ENCODE measurements around the gene SPAG9. TPM values are rescaled to one million over a fixed set of nuclear protein-coding genes. Genes with fewer than 3 reads are reported as not detected.

Gene SPAG9
- total and polyA plus RNA-seq, 2 experiments from 2014 or later, result 13.7 to 45.0 TPM

DNA sequence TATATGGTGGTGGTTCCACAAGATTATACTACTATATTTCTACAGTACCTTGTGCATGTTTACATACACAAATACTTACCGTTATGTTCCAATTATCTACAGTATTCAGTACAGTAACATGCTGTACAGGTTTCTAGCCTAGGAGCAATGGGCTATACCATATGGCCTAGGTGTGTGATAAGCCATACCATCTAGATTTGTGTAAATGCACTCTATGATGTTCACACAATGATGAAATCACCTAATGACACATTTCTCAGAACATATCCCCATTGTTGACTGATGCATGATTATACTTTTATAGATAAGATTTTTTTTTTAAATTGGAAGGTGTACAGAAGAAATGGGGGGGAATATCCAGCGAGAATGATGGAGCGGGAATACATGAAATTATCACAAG lies 131.5 kb downstream of the SPAG9 start:
- Mint-ChIP-seq H3K4me1 (no peaks in the 10 kb centered on the region), H3K4me3 (no peak overlapping the region), H3K27ac (no peak overlapping the region), H3K9me3 (no peaks in the 10 kb centered on the region), H3K27me3 (ENCODE audit: insufficient read depth, low read depth, poor library complexity) (peaks cover 6% of the 10 kb centered on the region), H3K36me3 (ENCODE audit: low read depth) (peaks cover 47% of the 10 kb centered on the region)
- DNase-seq (ENCODE audit: low spot score), result no peak
- no peaks in the 10 kb centered on the region for H3F3A ChIP-seq (replicated peaks; ENCODE audit: low read depth)
- no peak overlapping the region for H3K4me3 ChIP-seq
- no peaks in the 10 kb centered on the region for H3K4me1 ChIP-seq (ENCODE audit: insufficient read depth)
- no peak overlapping the region for H3K4me2 ChIP-seq
- H3K27ac ChIP-seq (ENCODE audit: low read depth), result no peak overlapping the region
- H3K36me3 ChIP-seq (ENCODE audit: insufficient read depth), result peaks cover 37% of the 10 kb centered on the region
- H3K27me3 ChIP-seq (ENCODE audit: insufficient read depth), result no peaks in the 10 kb centered on the region
- H3K9me2 ChIP-seq (ENCODE audit: insufficient read depth), result no peaks in the 10 kb centered on the region
- no peaks in the 10 kb centered on the region for H3K79me2 ChIP-seq (replicated peaks; ENCODE audit: insufficient read depth)
- TF ChIP-seq ZNF114 (CRISPR knock-in tag; IDR thresholded peaks at IDR 0.05) (no peak), EZH2 (IDR thresholded peaks at IDR 0.05; ENCODE audit: low read depth, unreplicated experiment) (no peak), EZH2phosphoT487 (IDR thresholded peaks at IDR 0.05; ENCODE audit: unreplicated experiment) (no peak), NANOG (IDR thresholded peaks at IDR 0.05; ENCODE audit: borderline replicate concordance) (no peak), JUNB (IDR thresholded peaks at IDR 0.05; ENCODE audit: unreplicated experiment) (no peak), POLR2AphosphoS5 (IDR thresholded peaks at IDR 0.05; ENCODE audit: low read depth) (no peak), ZNF331 (CRISPR knock-in tag; IDR thresholded peaks at IDR 0.05; ENCODE audit: low read depth) (no peak), ZNF462 (CRISPR knock-in tag; IDR thresholded peaks at IDR 0.05) (no peak), STAT1 (IDR thresholded peaks at IDR 0.05; ENCODE audit: unreplicated experiment) (no peak), CREB1 (CRISPR knock-in tag; IDR thresholded peaks at IDR 0.05; ENCODE audit: low read depth) (no peak), ETS1 (IDR thresholded peaks at IDR 0.05) (no peak)
- TF ChIP-seq, protein P1, sequence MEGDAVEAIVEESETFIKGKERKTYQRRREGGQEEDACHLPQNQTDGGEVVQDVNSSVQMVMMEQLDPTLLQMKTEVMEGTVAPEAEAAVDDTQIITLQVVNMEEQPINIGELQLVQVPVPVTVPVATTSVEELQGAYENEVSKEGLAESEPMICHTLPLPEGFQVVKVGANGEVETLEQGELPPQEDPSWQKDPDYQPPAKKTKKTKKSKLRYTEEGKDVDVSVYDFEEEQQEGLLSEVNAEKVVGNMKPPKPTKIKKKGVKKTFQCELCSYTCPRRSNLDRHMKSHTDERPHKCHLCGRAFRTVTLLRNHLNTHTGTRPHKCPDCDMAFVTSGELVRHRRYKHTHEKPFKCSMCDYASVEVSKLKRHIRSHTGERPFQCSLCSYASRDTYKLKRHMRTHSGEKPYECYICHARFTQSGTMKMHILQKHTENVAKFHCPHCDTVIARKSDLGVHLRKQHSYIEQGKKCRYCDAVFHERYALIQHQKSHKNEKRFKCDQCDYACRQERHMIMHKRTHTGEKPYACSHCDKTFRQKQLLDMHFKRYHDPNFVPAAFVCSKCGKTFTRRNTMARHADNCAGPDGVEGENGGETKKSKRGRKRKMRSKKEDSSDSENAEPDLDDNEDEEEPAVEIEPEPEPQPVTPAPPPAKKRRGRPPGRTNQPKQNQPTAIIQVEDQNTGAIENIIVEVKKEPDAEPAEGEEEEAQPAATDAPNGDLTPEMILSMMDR (conservative IDR thresholded peaks at IDR 0.05; ENCODE audit: low read depth in 2 of 2), result no peak
- TF ChIP-seq, protein P2, sequence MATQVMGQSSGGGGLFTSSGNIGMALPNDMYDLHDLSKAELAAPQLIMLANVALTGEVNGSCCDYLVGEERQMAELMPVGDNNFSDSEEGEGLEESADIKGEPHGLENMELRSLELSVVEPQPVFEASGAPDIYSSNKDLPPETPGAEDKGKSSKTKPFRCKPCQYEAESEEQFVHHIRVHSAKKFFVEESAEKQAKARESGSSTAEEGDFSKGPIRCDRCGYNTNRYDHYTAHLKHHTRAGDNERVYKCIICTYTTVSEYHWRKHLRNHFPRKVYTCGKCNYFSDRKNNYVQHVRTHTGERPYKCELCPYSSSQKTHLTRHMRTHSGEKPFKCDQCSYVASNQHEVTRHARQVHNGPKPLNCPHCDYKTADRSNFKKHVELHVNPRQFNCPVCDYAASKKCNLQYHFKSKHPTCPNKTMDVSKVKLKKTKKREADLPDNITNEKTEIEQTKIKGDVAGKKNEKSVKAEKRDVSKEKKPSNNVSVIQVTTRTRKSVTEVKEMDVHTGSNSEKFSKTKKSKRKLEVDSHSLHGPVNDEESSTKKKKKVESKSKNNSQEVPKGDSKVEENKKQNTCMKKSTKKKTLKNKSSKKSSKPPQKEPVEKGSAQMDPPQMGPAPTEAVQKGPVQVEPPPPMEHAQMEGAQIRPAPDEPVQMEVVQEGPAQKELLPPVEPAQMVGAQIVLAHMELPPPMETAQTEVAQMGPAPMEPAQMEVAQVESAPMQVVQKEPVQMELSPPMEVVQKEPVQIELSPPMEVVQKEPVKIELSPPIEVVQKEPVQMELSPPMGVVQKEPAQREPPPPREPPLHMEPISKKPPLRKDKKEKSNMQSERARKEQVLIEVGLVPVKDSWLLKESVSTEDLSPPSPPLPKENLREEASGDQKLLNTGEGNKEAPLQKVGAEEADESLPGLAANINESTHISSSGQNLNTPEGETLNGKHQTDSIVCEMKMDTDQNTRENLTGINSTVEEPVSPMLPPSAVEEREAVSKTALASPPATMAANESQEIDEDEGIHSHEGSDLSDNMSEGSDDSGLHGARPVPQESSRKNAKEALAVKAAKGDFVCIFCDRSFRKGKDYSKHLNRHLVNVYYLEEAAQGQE (IDR thresholded peaks at IDR 0.05; ENCODE audit: unreplicated experiment), result no peak
- ATAC-seq, result no peak
- no peak overlapping the region for H2AFZ ChIP-seq
- H4K20me1 ChIP-seq (replicated peaks; ENCODE audit: insufficient read depth), result 0 out of 2 replicates have a peak, but pooled peaks cover 3% of the 10 kb centered on the region
